HG02840 (cell line): ENCODE measurements around the gene CLCF1.
A peak's percentile ranks its signal among the peaks of the same experiment; 100 is the strongest.

Experiments
- ATAC-seq: cut with Tn5 transposase; IDR thresholded peaks from one replicate; pipeline ENCODE4 v1.9.1; 2021; ENCODE audit warnings: mild to moderate bottlenecking, moderate library complexity, moderate number of reproducible peaks; ENCODE audit not compliant: unreplicated experiment, low FRiP score

Gene CLCF1

GRCh38 chr11:67364169-67364568 is 9.2 kb downstream of the CLCF1 start:
- ATAC-seq = no peak

GRCh38 chr11:67357831-67358670 is 15.3 kb downstream of the CLCF1 start:
- ATAC-seq = no peak

- no peak for ATAC-seq
These were observed 16.4 kb downstream of the CLCF1 start for GRCh38 chr11:67356864-67357561.

- ATAC-seq = no peak
These were observed 17.0 kb downstream of the CLCF1 start for GRCh38 chr11:67356387-67356863.

- no peak for ATAC-seq
These were observed 17.5 kb downstream of the CLCF1 start for GRCh38 chr11:67355794-67356386.

GRCh38 chr11:67355023-67355793 is 18.2 kb downstream of the CLCF1 start:
- ATAC-seq = no peak

GRCh38 chr11:67354075-67355022 is 19.0 kb downstream of the CLCF1 start:
- ATAC-seq = no peak

- peak; percentile 72 for ATAC-seq
These were observed 19.9 kb downstream of the CLCF1 start, which contains the start of gene POLD4 for GRCh38 chr11:67353317-67354074. POLD4 (minus strand) TSS chr11:67353546; CDS start chr11:67353399, 147 bp downstream.

GRCh38 chr11:67352546-67353316 is 20.7 kb downstream of the CLCF1 start:
- peak; percentile 1 for ATAC-seq

- ATAC-seq = no peak
These were observed 22.0 kb downstream of the CLCF1 start for GRCh38 chr11:67351275-67352005.

- no peak for ATAC-seq
These were observed 23.4 kb downstream of the CLCF1 start for GRCh38 chr11:67349928-67350465.

- ATAC-seq = no peak
These were observed 23.9 kb downstream of the CLCF1 start for GRCh38 chr11:67349457-67349856.

- no peak for ATAC-seq
These were observed 24.4 kb downstream of the CLCF1 start for GRCh38 chr11:67349036-67349435.

GRCh38 chr11:67347964-67348749 is 25.2 kb downstream of the CLCF1 start:
- no peak for ATAC-seq

- ATAC-seq = no peak
These were observed 27.2 kb downstream of the CLCF1 start for GRCh38 chr11:67345920-67346819.
